Left kidney (tissue), 2 donors: Measurements from ENCODE around the gene GRID1. TPM values are rescaled to one million over a fixed set of nuclear protein-coding genes. Genes with fewer than 3 reads are reported as not detected.
"Not testable (repeated sequence)": the region's sequence is repeated elsewhere in the genome, so short reads cannot be mapped to it uniquely, and the experiment has no call there.

Experiments
- DNase-seq: peaks from one replicate; pipeline ENCODE4 v3.0.0-alpha.2; 2013
- polyA plus RNA-seq: library from polyadenylated mRNA; unstranded; fragments of 120-200 nt; gene quantifications from one replicate; pipeline ENCODE4 v1.2.1, GENCODE V29; 2013; ENCODE audit not compliant: insufficient read length

The GRID1 gene
- polyA plus RNA-seq, 1 donor = 1.1 TPM

DNA sequence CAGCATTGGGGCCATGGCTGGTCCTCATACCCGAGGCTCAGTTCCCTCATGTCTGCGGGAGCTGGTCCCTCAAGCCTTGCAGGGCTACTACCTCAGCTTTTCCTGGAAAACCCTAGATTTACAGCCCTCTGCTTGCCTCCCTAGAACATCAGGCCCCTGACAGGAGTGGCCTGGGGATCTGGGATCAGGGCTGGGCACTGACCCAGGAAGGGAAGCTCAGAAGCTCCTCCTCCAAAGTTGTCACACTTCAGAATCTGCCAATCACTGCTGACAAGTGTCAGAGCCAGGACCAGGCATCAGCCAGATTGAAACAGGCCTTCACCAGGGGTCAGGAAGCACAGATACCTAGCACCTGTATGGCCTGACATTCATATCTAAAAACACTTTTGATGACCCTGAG, 115.2 kb downstream of the GRID1 start:
- no peak for DNase-seq

DNA sequence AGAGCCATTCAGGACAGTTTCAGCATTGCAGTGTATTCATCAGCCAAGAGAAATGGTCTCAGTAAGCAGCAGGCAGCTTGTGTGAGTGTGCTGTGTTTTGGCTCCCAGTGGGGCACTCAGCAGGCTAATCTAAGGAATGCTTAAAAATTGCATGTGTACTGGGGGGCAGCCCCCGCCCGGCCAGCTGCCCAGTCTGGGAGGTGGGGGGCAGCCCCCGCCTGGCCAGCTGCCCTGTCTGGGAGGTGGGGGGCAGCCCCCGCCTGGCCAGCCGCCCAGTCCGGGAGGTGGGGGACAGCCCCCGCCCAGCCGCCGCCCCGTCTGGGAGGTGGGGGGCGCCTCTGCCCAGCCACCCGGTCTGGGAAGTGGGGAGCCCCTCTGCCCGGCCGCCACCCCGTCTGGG, 116.2 kb downstream of the GRID1 start:
- no peak for DNase-seq

DNA sequence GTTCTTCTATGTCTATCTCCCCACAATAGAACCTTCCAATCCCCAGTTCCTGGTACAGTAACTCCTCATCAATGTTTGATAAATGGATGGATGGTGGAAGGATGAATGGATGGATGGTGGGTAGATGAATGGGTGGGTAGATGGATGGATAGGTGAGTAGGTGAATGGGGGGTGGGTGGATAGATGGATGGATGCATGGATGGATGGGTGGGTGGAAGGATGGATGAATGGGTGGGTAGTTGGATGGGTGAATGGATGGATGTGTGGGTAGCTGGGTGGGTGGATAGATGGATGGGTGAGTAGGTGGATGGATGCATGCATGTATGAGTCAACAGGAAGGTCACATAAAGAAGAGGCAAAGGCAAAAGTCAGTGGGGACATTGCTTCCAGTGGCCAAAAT, 116.8 kb downstream of the GRID1 start:
- no peak for DNase-seq

DNA sequence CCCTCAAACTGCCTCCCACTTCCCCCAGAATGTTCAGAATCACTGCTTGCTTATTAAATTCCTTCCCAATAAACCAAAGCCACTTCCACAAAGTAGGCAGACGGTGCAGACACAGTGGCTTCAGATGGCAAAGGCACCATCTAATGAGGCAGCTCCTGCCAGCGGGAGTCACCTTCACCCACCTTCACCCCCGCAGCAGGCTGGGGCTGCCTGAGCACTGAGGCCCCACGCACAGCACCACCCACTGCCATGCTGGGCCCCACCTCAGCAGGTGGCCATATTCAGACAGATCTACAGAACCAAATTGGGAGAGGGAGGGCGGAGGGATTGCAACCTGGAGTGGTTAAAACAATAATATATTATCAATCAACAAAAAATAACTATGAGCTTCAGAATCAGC, 118.5 kb downstream of the GRID1 start:
- no peak for DNase-seq

DNA sequence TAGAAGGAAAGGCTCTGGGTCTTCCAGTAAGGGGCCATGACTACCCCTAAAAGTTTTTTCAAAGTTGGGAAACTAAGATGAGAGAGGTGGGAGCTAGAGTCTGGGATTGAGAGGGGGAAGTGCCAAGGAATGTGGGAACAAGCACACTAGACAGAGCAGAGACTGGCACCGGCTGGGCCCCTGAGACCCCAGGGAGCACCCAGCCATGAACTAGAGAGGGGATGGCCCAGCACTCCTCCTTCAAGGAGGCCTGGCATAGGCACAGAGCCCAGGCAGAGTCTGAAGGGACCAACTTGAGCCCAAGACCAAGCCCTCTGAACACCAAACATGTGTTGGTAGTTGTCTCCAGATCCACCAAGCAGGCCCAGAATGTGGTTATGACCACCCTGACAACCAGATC, 119.0 kb downstream of the GRID1 start:
- DNase-seq = no peak

DNA sequence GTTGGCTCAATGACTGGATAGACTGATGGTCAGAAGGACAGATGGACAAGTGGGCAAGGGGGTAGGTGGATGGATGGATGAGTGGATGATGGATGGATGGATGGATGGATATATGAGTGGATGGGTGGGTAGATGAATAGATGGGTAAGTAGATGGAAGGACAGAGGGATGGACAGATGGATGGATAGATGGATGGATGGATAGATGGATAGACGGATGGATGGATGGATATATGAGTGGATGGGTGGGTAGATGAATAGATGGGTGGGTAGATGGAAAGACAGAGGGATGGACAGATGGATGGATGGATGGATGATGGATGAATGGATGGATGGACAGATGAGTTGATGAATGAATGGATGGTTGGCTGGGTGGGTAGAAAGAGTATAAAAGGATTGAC, 119.5 kb downstream of the GRID1 start:
- DNase-seq = no peak

DNA sequence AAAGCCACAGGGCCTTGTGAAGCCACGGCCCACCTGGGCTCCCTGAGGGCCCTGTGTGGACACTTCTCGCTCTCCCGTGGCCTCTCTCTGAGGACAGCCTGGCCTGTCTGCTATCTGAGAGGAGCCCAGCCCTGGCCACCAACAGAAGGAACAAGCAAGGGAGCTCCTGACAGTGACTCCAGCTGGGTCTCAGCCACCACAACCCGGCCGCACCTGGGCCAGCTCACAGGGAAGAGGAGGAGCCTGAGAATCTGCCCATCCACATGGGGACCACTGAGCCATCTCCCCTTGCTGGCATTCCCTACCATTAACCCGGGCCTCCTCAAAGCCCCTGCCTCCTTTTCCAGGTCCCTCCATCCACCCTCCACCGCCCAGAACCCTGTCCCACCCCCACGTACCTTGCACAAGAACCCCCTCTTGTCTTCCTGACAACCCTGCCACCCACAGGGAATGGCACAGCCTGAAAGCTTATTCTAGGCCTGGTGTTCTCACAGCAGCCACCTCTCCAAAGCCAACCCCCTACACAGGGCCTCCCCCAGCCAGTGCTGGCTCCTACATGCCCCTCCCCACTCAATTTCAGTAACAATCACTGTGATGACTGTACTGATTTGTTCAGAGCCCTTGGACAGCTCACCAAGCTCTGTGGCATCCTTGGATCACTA, 120.2 kb downstream of the GRID1 start:
- DNase-seq = no peak

DNA sequence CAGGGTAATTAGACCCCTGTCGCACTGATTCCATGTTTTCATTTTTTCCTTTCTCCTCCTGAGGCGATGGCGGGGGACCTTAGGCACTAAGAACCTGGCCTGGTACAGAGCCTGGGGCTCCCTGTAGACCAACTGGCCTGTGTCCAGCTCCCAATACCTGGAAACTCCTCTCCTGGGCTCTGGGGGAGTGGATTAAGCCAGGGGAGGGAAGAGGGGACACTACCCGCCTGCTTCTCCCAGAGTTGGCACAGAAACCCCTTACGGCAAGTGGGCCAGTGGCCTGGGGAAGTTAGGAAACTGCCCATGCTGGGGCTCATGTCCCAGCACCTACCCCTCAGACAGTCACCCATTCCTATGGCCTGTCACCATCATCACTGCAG, 121.6 kb downstream of the GRID1 start:
- no peak for DNase-seq

DNA sequence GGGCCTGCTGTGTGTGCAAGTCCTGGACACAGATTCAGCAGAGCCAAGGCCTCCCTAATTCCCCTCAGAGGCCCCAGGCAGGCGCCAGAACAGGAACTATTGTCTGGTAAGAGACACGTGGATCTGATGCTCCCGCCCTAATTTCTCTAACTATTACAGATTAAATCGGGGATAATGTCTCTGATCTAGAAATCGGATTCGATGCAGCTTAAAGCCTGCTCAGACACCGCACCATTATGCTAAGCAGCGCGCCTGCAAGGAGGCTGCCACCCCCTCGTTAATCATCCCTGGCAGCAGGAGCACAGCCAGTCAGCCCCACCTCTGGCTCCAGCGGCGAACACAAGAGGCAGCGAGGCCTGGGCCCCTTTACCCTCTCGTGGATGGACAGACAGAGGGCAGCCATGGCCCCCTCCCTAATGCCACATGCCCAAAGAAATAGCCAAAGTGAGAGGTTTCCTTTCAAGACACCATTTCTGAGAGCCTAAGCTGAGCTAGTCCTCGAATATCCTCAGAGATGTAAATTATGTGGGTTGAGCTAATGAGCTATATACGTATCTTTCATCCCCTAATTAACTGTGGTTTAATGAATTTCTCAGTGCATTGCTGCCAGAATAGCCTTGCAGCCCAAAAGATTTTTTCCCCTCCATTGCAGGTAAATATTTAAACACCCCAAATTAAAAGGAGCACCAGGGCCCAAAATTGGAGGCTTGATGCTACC, 122.1 kb downstream of the GRID1 start:
- no peak for DNase-seq

DNA sequence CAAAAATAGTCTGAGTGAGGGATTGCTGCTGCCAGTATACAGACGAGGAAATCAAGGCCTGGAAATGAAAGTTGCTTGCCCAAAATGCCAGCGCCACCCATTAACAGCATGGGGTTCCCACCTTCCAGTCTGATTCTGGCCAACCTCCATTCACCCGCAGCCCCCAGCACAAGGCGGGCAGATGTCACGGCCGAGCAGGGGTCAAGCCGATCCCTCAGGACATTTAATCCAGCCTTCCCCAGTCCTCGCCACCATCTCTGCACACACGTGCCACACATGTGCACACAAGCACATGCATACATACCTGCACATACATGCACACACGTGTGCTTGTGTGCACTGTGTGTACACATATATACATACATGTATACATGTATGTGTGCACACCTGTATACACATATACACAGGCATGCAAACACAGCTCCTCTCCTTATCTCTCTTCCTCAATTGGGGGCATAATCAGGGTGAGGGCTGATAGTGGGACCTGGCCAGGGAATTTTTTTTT, 122.9 kb downstream of the GRID1 start:
- DNase-seq = no peak

DNA sequence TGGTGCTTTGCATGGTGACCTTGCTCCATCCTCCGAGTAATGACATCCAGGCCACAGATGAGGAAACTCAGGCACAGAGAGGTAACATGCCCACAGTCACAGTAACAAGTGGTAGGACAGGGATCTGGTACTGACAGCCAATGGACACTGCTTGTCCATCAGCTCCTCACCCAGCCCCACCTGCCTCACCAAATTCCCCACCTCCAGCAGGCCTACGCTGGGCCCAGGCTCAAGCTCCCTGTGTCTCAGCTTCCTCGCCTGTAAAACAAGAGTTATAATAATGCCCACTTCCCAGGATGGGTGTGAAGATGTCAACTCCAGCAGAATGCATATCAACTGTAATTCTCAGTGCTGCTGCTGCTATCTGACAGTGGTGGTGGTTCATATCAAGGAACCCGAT, 123.8 kb downstream of the GRID1 start:
- no peak for DNase-seq

DNA sequence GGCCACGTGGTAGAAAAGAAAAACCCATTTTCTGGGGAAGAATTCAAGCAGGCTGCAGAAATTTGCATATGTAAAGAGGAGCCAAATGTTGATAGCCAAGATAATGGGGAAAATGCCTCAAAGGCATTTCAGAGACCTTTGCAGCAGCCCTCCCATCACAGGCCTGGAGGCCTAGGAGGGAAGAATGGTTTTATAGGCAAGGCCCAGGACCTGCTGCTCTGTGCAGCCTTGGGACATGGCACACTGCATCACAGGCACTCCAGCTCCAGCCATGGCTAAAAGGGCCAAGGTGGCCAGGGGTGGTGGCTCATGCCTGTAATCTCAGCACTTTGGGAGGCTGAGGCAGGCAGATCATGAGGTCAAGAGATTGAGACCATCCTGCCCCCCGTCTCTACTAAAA, 128.5 kb downstream of the GRID1 start:
- DNase-seq = not testable (repeated sequence)

DNA sequence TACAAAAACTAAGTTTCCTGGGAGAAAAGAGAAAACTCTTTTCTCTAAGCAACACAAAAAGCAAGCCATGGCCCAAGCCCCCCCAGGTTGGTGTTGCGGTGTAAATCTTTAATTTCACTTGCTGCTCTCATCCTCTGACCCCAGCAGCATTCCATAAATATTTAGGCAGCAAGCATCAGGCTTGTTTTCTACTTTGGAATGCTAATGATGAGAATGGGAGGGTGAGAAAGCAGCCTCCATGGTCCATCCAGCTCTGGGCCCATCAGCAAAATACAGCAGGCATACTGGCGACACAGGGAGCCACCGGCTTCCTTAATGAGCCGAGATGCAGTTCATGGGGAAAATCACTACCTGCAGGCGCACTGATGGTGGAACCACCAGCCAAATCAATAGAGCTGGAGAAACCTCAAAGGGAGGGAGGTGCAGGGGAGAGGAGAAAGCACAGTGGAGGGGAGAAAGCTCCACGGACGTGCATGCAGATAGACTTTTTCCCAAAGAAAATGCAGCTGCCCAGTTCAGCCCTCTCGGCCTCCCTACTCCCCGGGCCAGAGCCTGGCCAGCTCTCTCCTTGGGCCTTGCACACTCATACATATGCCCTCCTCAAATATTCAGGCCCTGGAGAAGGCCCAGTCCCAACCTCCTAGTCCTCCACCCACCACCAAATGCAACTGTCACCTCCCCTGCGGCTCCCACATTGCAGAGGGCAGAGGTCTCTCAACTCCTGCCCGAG, 131.9 kb downstream of the GRID1 start:
- peak; percentile 4 for DNase-seq

DNA sequence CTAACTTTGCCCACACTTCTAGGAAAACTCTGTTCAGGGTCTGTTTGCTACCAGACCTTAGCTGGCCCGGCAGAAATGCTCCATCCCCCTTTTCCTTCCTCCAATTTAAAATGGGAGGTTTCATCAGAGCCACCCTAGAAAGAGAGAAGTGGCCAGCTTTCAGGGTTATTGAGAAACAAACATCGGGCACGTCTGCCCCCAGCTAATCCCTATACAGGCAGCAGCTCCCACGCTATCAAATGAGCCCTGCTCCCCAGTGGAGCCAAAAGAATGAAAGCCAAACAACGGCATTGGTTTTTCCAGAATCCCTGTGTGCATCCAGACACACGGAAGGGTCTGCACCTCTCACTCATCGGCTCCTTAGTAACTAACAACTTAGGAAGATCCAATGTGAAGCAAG, 132.5 kb downstream of the GRID1 start:
- no peak for DNase-seq

DNA sequence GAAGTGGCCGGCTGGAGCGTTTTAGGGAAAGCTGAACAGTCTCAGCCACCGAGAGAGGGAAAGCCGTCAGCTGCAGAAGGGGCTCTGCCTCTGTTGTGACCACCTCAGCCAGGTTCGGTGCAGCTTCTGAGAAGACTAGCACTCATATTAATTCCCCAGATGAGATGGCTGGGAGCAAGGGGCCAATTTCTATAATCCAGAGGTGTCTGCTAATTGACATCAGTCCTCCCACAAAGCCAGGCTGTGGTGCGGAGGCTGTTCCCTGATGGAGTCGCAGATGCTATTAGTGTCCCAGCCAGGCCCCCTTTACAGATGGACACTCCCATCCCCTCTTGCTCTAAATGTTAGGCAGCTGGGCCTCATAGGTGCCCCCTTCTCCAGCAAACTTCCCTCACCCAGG, 133.5 kb downstream of the GRID1 start:
- DNase-seq = no peak

DNA sequence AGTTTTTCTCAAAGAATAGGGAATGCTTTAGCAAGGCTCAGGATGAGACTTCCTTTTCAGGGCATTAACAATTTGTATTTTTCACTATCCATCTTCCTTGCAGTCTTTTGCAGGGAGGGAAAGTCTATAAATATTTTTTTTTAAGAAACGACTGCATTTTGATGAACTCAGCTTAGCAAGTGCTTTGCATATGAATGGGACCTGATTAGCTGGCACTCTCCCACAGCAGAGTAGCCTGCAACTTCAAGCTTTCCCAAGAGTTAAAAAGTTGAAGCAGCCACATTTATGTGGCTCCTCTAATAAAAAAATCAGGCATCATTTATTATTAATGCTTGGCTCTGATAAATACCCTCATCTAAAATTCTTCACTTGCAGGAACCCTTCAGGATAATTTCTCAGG, 134.0 kb downstream of the GRID1 start:
- no peak for DNase-seq

DNA sequence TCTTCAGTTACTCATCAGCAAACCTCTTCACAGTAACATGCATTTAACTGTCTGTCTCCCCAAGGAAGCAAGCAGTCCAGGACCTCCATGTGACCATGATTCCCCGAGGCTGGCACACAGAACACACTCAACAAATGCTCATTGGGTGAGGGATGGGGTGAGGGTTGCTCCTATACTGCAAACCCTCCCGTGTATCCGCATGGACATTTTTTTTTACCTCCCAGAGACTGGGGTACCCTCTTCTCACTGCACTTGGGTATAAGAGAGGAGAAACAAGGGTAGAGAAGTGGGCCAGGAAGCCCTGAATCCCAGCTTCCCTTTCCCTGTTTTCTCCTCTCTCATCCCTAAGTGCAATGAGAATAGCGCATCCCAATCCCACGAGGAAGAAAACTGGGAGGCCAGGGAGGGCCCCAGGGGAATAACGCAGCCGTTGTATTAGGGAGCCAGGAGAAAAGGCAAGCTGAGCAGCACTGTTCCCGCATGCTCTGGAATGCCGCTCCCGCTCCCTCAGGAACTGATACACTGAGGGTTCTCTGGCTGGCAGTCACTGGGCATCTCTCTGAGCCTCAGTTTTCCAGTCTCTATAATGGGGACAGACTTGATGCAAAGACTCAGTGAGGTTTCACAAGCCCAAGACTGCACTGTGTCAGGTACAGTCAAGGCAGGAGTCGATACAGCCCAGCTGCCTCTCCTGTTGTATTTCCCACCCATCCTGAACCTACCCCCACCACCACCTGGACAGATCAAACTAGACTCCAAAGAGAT, 134.6 kb downstream of the GRID1 start:
- no peak for DNase-seq

DNA sequence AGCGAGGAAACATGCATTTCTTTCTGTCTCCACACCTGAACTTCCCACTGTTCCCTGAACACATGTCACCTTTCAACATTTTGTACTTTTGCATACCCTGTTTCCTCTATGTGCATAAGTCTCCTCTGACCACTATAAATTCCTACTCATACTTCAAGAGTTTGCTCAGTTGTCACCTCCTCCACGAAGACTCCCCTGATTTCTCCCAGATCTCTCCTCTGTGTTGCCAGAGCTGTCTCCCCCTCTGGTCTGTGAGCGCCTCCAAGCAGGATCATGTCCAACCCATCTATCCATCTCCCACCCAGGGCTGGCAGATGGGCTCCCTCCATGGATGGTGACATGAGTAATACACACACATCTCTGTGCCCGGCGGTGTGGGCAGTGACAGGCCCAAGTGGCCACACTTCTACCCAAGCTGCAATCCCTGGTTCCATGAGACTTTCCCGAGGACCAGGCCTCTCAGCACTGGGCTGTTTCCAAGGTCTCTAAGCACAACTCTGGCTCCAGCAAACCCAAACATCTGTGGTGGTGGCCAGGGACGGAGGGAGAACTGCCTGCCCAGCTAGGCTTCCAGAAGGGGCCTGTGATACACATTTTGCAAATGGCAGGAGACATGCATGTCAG, 135.9 kb downstream of the GRID1 start:
- no peak for DNase-seq

DNA sequence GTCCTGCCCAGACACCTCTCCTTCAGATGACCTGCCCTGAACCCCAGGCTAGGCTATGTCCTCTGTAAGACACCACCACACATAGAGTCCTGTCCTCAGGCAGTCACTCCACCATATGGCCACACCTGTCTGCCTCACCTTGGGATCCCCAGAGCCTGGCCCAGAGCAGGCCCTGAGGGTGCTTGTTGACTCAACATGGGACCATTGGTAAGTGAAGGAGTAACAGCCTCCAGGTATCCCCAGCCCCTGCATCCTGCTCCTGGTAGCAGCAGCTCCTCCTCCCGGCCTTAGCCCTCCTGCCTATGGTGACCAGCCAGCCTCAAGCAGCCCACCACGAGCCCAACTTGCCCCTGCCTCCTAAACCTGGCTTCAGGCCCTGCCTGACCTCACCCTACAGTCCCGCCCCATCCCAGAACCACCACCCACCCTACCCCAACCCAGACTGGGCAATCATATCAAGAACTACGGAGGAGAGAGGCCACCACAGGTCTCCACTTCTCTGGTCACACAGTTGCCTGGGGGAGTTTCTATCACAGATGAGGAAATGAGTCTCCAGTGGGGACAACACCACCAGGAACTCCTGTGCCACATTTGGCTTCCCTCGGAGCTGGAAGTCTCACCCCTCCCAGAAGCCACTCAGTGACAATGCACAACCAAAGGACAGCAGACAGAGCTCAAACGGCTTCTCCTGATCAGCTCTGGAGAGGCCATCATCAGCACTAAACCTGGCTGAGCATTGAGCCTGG, 136.6 kb downstream of the GRID1 start:
- DNase-seq = no peak

DNA sequence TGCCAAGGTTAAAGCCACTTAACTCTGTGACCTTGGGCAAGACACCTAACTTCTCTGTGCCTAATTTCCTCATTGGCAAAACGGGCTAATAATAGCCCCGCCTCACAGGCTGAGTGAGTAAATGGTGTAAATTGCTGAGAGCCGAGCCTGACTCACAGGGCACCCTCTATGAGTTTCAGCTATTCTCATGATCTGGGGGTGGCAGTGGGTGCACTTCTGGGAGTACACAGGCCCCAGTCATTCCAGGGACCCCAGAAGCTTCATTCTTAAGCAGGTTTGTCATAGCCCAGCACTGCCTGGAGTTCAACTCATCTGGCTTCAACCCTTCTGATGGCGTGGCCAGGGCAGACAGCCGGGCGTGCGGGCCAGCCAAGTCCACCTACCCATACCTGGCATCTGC, 137.2 kb downstream of the GRID1 start:
- no peak for DNase-seq
